HG03175 (cell line): Measurements from ENCODE around the gene SIGLEC1.

Source experiments
- ATAC-seq: cut with Tn5 transposase; IDR thresholded peaks from one replicate; pipeline ENCODE4 v1.9.1; 2021; ENCODE audit warnings: mild to moderate bottlenecking, moderate library complexity; ENCODE audit not compliant: unreplicated experiment

SIGLEC1 gene

DNA sequence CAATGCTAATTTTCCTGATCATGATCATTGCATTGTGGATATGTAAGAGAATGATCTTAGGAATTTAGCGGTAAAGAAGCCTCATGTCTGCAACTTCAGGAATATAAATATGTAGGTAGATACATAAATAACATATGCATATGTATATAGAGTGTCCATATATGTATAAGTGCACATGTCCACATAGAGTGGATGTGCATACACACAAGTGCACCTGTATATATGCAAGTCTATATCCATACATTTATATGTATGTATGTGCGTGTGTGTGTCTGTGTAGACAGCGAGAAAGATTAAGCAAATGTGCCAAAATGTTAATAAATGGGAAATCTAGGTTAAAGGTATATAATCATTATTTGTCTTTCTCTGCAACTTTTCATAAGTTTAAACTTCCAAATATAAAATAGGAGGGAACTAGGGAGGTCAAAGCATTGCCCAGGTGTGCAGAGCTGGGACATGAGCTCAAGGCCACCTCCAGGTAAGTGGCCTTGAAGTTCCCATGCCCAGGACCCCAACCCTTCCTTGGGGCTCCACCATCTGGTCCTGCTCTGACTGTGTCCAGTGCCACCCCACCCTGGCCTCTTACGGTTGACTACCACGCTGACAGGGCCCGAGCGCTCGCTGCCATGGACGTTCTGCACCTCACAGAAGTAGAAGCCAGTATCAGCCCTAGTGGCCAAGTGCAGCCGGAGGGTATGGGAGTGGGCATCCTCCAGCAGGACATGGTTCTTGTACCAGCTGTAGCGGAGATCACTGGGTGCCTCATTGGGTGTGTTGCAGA lies 9.6 kb downstream of the SIGLEC1 start:
- no peak for ATAC-seq

DNA sequence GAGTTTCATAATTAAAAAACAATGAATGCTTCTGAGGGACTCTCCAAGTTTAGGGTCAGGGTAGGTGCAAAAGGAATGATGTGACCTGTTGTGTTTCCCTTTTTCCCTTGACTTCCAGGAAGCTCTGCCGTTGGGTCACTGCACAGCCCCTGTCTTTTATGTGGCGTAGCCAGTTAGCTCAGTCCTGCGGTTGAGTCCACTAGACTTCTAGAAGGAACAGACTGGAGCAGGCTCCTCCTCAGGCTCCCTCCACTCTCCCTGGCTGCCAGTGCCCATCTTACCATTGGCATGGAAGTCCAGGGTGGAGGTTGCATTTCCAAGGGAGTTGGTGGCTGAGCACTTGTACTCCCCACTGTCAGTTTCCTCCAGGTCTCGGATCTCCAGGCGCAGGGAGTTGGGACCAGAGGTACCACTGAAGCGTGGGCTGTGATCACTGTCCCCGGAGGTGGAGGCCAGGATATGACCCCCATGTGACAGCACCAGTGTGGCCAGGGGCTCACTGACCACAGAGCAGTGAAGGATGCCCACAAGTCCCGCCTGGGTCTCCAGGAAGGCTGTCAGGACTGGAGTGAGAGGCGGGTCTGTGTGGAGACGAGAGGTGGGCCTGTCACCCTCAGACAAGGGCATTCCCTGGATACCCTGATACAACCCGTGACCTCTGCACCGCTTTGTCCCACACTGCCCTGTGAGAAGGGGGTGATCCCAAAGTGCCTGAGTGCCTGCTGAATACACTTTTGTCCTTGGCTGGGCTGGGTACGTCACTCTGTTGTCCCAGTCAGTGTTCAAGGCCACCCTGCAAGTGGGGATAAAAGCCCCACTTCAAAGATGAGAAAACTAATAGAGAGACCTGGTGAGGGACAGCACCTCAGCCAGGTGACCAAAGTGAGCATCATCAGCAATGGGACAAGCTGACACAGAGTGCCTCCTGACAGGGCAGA lies 11.1 kb downstream of the SIGLEC1 start:
- ATAC-seq, result no peak

DNA sequence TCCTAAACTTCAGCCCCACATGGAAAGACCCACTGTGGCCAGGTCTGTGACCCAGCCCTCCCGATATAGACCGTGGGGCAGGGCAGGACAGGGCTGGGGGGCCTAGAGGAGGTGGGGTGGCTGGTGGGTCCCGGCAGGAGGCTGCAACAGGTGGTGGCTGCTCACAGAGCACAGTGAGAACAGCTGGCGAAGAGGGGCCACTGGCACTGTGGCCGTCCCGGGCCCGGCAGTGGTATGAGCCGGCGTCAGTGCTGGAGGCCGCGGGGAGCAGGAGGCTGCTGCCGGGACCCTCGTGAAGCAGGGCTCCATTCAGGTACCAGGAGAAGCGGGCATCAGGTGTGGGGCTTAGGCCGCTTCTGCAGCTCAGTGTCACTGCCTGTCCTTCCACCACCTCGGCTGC lies 13.4 kb downstream of the SIGLEC1 start:
- ATAC-seq, result no peak

DNA sequence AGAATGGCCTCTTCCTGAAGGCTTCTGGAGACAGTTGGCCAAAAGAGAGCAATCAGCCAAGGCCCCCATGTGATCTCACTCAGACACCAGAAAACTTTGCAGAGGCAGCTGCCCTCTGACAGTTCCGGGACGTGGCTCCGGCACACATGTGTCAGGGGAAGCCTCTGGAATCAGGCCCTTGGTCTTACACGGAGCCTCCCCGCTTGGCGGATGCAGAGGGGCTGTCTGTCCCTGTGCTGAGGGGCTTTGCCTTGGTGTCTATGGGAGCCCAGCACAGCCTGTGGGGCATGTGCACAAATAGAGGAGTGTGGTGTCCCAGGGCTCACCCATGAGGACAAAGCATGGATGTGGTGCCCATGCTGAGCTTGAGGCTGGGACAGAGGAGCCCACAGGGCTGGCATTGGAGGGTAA lies 13.8 kb downstream of the SIGLEC1 start:
- ATAC-seq, result no peak

DNA sequence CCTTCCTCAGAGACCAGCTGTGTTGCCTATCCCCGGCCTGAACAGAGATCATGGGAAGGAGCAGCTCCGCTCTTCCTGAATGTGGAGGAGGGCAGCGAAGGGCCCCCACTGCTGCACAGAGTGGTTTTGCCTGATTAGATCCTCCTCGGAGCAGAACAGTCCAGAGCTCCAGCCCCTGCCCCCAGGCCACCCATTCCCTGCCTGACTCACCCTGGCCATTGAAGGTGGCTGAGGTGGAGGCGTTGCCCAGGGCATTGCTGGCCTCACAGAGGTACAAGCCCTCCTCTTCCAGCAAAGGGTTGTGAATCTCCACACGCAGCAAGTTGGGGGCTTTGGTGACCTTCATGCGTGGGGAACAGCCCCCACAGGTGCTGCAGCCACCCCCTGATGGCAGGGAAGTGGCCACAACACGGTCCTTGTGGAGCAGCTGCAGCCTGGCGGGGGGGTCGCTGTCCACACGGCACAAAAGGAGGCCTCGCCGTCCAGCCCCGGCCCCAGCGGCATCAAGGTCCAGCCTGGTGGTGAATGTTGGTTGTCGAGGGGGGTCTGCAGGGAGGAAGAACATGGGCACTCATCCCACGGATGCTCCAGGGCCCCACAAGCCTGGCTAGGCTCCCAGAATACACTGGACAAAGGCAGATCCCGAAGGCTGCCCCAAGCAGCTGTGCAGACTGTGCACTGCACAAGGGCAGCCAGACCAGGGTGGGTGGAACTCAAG lies 14.7 kb downstream of the SIGLEC1 start:
- no peak for ATAC-seq

DNA sequence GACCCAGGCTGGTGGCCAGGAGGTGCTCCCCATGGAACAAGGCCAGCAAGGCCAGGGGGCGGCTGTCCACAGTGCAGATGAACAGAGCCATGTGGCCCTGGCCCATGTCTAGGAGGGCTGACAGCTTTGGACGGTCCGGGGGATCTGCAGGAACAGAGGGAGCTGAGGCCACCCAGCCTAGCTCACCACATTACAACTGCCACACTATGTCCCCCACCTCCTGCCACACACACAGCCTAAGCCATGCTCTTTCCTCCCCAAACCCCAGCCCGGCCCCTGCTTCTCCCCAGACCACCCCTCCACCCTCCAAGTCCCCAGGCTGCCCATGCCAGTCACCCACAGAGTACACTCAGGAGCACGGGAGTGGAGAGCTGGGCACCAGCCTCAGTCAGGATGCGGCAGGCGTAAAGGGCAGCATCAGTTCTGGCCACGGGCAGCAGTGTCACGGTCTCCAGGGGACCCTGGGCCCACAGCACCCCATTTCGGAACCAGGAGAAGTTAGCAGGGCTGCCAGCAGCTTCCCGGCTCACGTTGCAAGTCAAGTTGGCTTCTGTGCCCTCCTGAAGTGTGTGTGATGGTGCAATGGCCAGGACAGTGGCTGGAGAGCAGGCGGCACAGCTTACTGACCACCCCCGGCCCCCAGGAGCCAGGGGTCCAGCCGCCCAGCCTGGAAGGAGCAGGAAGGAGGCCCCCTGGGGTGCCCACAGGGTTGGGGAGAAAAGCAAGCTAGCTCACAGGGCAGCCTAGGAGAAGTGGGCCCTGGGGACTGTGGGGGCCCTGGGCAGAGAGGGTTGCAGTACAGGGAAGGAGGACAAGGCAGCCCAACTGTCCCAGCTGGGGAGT lies 15.4 kb downstream of the SIGLEC1 start:
- ATAC-seq, result no peak

DNA sequence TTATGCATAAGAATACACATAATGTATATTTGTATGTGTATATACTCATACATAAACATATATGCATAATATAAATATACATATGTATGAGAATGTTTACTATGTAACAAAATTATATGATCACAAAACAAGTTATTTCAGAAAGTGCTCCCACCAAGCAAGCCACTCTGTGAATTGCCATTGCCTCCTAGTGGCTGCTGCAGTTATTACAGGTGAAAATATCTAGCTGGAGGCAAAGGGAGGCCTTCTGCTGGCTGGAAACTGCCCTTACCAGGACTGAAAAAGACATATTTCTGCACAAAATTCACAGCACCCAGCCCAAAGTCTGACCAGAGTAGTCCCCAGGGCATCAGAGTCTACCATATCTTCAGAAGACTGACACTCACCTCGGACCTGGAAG lies 16.2 kb downstream of the SIGLEC1 start:
- no peak for ATAC-seq

DNA sequence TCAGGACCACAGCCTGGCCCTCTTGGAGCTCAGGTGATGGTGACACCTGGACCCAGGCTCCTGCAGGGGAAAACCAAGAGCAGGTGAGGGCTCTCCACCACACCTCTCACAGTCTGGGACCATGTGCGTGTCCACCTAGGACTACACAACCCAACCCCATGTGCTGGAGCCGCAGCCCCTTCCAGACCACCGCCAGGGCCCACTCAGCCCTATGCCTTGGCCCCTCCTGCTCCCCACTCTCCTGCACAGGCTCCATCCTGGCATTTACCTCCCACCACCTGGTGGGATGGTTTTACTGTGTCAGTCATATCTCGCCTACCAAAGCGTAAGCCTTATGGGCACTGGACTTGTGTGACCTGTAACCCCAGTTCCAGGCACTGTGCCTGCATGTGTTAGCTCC lies 17.5 kb downstream of the SIGLEC1 start:
- no peak for ATAC-seq

DNA sequence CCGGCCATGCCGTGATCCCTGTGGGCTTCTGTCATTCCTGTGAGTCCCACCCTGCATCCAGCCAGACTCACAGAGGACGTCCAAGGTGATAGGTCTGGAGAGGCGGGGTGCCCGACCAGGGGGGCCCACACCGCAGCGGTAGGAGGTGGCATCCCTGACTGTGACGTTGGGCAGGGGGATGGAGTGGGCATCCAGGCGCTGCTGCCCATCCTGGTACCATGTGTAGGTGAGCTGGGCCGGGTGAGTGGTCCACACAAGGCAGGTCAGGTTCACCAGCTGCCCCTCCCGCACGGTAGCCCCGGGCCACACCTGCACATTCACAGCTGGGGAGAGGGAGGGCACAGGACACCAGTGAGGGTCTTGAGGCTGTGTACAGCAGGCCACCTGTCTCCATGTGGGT lies 19.0 kb downstream of the SIGLEC1 start:
- ATAC-seq, result no peak

DNA sequence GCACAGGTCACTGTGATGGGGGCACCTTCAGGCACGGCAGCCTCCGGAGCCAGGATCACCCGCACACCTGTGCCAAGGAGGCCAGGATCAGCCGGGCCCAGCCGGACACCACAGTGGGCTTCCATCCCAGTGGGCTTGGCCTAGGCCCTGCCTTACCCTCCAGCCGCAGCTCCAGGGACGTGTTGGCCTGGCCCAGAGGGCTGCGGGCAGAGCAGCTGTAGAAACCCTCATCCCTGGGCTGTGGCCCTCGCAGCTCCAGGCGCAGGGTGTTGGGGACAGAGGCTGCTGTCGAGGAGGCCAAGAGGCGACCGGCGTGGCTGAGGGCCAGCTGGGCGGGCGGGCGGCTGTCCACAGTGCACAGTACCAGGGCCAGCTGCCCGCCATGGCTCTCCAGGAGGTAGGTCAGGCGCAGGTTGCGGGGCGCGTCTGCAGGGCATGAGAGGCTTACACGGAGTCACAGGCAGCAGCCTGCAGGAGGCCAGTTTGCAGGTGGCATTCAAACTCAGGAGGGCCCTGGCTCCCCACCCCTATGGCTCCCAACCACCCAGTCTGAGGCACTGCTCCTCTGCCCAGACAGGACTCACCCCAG lies 19.6 kb downstream of the SIGLEC1 start:
- ATAC-seq, result no peak

DNA sequence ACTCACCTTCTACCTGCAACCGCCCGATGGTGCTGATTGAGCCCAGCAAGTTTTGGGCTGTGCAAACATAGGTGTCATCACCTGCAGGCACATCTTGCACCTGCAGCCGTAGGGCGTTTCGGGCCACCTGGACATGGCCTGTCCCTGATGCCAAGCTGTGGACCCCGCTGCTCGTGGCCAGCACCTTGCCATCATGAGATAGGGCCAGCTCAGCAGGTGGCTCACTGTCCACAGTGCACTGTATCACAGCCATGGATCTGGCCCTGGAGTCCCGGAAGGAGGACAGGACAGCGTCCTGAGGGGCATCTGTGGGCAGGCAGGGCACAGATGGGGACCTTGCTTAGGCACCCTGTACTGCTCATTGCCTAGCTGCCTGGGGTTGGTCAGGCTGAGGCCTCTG lies 20.5 kb downstream of the SIGLEC1 start:
- no peak for ATAC-seq

DNA sequence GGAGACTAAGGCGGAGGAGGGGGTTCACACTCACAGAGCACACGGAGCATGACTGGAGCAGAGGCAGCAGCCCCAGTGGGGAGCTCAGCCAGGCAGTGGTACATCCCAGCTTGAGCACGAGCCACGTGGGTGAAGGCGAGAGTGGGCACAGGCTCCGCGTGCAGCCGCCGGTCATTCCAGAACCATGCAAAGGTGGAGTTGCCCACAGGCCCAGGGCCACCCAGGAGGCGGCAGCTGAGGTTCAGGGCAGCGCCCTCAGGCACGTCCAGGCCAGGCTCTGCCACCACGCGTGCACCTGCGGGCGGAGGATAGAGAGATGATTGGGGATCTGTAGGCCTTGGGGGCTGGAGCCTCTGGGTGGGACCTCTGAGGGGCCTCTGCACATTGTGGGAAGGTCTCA lies 21.1 kb downstream of the SIGLEC1 start:
- ATAC-seq, result no peak

DNA sequence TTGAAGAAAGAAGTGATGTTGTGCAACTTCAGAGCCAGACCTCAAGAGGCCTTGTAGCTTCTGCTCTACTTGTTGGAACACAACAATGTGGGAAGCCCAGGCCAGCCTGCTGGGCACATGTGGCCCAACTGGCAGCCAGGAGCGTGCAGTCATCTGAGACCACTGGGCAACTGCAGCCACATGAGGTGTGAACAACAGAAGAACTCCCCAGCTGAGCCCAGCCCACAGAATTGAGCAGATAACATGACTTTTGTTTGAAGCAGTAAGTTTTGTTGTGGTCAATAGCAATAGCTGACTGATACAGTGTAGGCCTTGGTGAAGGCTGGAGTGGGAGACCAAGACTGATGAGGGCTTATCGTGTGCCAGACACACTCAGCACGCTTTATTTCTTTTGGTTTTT lies 22.0 kb downstream of the SIGLEC1 start:
- ATAC-seq, result no peak

DNA sequence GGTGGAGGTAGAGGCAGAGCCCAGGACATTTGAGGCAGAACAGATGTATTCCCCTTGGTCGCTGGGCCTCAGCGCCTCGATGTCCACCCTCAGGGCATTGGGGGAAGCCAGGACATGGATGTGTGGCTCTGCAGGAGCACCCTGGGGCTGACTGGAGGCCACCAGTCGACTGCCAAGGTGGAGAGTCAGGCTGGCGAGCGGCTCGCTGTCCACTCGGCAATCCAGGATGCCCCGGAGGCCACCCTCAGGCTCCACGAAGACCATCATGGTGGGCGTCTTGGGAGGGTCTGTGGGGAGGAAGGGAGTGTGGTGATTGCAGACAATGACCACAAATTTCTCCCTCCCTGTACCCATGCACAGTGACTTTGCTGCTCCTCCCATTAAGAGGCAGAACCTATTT lies 22.4 kb downstream of the SIGLEC1 start:
- no peak for ATAC-seq

DNA sequence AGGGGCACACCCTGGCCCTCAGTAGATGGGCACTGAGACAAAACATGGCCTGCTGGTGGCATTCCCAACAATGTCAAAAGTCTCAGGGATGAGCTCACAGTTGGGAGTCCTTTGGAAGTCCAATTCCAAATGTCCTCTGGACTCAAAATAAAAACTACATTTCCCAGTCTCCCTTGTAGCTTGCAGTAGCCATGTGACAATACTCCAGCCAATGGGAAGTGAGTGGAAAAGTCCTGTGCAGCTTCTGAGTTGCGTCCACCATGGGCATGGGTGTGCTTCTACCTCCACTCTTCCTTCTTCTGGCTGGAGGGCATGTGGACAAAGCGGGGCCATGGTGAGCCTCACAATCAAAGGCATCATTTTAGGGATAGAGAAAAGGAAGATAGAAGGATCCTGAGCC lies 24.7 kb downstream of the SIGLEC1 start:
- ATAC-seq, result no peak

DNA sequence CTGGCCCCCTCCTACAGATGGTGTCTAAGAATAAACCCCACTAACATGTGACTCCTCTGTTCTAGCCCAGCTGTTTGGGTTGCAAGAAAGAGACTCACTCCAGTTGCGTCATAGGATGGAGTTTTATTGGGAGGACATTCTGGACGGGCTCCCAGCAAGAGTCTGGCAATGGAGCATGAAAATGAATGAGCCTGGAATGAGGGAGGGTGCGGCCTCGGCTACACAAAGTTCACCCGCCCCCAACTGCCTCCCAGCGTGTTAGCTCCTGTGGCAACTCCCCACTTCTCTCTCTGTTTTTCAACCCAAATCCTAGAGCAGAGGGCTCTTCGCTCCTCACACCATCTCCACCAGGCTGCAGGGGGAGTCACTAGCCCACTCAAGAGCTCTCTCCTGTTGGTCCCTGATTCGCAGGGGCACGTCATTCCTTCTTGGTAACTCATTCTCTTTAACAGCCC lies 25.5 kb downstream of the SIGLEC1 start:
- no peak for ATAC-seq

DNA sequence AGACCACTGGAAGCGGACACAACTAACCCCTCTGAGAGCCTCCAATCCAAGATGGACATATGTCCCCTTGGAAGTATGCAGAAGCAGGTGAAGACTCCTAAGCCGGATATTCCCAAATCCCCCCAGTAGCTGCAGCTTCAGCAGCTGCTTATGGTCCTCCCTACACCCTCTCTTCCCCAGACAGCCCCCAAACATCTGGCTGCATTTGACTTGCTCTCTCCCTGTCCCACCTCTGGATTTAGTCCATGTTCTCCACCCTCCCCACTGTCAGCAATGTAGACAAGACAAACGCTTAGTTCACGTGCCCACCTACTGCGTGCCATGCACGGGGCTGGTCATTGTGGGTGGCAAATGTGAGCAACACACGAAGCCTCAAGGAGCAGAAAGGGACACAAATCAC lies 26.0 kb downstream of the SIGLEC1 start:
- ATAC-seq, result no peak

DNA sequence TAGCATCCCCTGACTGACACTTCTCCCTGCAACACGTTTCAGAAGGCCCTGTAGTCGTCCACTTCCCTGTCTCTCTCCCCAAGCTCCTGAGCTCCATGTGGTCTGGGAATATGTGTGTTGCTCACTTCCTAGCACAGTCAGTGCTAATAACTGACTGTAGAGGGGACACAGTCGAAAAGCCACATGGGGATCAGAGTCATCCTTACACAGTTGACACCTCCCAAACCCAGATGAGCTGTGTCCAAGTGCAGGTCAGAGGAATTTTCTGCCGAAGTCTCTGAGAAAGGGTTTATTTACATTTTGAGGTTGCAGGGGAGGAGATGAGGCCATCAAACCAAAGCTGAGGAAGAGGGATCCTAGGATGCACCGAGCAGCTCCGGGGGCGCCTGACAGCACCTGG lies 27.1 kb downstream of the SIGLEC1 start:
- ATAC-seq, result no peak

DNA sequence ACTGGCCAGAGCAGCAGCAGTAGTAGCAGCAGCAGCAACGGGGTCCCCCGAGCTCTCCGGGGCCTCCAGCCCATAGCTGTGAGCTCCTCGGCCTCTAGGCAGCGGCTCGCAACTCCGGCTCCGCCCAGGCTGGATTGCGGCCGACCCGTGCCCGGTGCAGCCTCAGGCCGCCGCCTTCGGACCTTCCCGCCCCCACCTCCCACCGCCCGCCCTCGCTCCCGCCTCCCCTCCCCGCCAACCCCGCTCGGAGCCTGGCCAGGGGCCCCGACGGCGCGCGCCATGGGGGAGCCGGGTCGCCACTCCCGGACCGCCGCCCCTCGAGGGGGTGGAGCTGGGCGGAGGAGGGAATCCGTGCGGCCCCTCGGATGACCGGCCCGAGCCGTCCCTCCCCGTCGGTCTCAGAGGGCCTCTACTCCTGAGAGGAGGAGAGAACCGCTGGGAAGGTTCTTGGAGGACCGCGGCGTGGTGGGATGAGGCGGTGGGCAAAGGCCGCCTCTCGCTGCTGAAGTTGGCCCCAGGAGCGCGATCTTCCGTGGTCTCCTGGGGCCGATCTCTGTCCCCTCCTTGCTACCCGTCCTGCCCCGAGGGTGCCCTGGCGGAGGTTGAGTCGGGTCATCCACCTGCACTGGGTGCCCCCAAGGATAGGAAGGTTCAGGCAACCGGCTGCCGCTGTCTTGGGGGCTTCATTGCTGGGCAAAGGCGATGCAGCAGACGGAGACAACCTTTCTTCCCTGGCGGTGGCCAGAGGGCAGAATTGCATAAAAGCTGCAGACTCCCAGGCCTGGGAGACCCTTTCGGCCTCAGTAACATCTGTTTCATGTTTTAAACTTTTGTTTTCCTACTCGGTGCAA lies 30.2 kb downstream of the SIGLEC1 start, which contains the start of gene ADAM33:
Gene ADAM33 (minus strand): TSS at position 80 of the 851 bp plus-strand sequence. CDS start 6 bp downstream, at position 74.
- no peak for ATAC-seq
